Osteoblast (primary cell): Measurements from ENCODE around the gene DIS3L2. TPM values are rescaled to one million over a fixed set of nuclear protein-coding genes. Genes with fewer than 3 reads are reported as not detected.

ENCODE experiments used
- DNase-seq: peaks from one replicate; pipeline ENCODE4 v3.0.0; 2011; ENCODE audit warnings: low spot score, mixed read lengths; ENCODE audit not compliant: insufficient read length; ENCODE audit errors: missing footprints
- H2AFZ ChIP-seq: 2 replicates; pipeline ENCODE4 v1.6.0; 2011; ENCODE audit warnings: mild to moderate bottlenecking, low read length
- H3K27ac ChIP-seq: 2 replicates; pipeline ENCODE4 v1.5.1; 2011; ENCODE audit warnings: mild to moderate bottlenecking, low read depth, low read length, moderate library complexity
- H3K27me3 ChIP-seq: 2 replicates; pipeline ENCODE4 v1.6.0; 2012; ENCODE audit warnings: mild to moderate bottlenecking, control low read depth, inconsistent platforms, low read length, moderate library complexity; ENCODE audit not compliant: insufficient read depth
- H3K36me3 ChIP-seq: 2 replicates; pipeline ENCODE4 v1.5.1; 2011; ENCODE audit warnings: mild to moderate bottlenecking, low read length, control low read depth, moderate library complexity; ENCODE audit not compliant: insufficient read depth
- H3K4me1 ChIP-seq: 2 replicates; pipeline ENCODE4 v1.5.1; 2011; ENCODE audit warnings: mild to moderate bottlenecking, low read length, control low read depth, moderate library complexity; ENCODE audit not compliant: insufficient read depth
- H3K4me2 ChIP-seq: 2 replicates; pipeline ENCODE4 v1.6.0; 2011; ENCODE audit warnings: mild to moderate bottlenecking, low read length; ENCODE audit not compliant: insufficient read depth
- H3K4me3 ChIP-seq: fragments of 200-600 bp; sonication (generic); 3 replicates; pipeline ENCODE4 v1.5.1; 2012; ENCODE audit warnings: mild to moderate bottlenecking, low read length, inconsistent platforms; ENCODE audit not compliant: insufficient read depth
- H3K79me2 ChIP-seq: 2 replicates; pipeline ENCODE4 v1.6.0; 2012; ENCODE audit warnings: mild to moderate bottlenecking, low read length, control low read depth, inconsistent platforms; ENCODE audit not compliant: insufficient read depth
- H3K9me3 ChIP-seq: 2 replicates; pipeline ENCODE4 v1.5.1; 2011; ENCODE audit warnings: low read depth, low read length, control low read depth
- H4K20me1 ChIP-seq: 2 replicates; pipeline ENCODE4 v1.6.0; 2012; ENCODE audit warnings: mild to moderate bottlenecking, low read length, control low read depth; ENCODE audit not compliant: insufficient read depth
- CTCF ChIP-seq: IDR thresholded peaks from 2 replicates; pipeline ENCODE4 v1.5.1; 2011; ENCODE audit warnings: mild to moderate bottlenecking, low read depth, low read length, moderate library complexity; ENCODE audit errors: extremely low read depth
- total RNA-seq: library from RNA; depleted of rRNA; stranded (reverse); fragments of >200 nt; gene quantifications from 2 replicates; pipeline ENCODE4 v1.2.3, GENCODE V29; 2012

Gene DIS3L2
- total RNA-seq, 1 donor = 28.2 TPM

GRCh38 chr2:232210306-232210705, 248.8 kb downstream of the DIS3L2 start:
- Histone ChIP-seq H3K79me2 (no peaks in the 10 kb centered on the region), H3K36me3 (no peaks in the 10 kb centered on the region), H3K4me3 (no peak overlapping the region), H3K9me3 (no peaks in the 10 kb centered on the region), H3K27me3 (no peaks in the 10 kb centered on the region), H4K20me1 (peaks cover 11% of the 10 kb centered on the region), H2AFZ (no peak overlapping the region), H3K4me2 (no peak overlapping the region), H3K27ac (no peak overlapping the region), H3K4me1 (no peaks in the 10 kb centered on the region)
- TF ChIP-seq CTCF = no peak
- DNase-seq = no peak

- H3K79me2 ChIP-seq = no peaks in the 10 kb centered on the region
- TF ChIP-seq CTCF = no peak
- no peak for DNase-seq
- H3K27me3 ChIP-seq = no peaks in the 10 kb centered on the region
- no peaks in the 10 kb centered on the region for H3K9me3 ChIP-seq
- H4K20me1 ChIP-seq = peaks cover 11% of the 10 kb centered on the region
- no peak overlapping the region for H3K4me2 ChIP-seq
- H3K4me3 ChIP-seq = no peak overlapping the region
- H2AFZ ChIP-seq = no peak overlapping the region
- H3K4me1 ChIP-seq = no peaks in the 10 kb centered on the region
- H3K27ac ChIP-seq = no peak overlapping the region
- no peaks in the 10 kb centered on the region for H3K36me3 ChIP-seq
These were observed 250.5 kb downstream of the DIS3L2 start for GRCh38 chr2:232211743-232212686.

- Histone ChIP-seq H3K9me3 (no peaks in the 10 kb centered on the region), H2AFZ (no peak overlapping the region), H3K27ac (no peak overlapping the region), H3K4me1 (no peaks in the 10 kb centered on the region), H3K79me2 (no peaks in the 10 kb centered on the region), H3K4me3 (no peak overlapping the region), H4K20me1 (peaks cover 16% of the 10 kb centered on the region), H3K36me3 (no peaks in the 10 kb centered on the region), H3K4me2 (no peak overlapping the region), H3K27me3 (no peaks in the 10 kb centered on the region)
- no peak for DNase-seq
- no peak for TF ChIP-seq CTCF
These were observed 251.7 kb downstream of the DIS3L2 start for GRCh38 chr2:232213176-232213575.

- no peak overlapping the region for H3K4me2 ChIP-seq
- TF ChIP-seq CTCF = no peak
- no peaks in the 10 kb centered on the region for H3K79me2 ChIP-seq
- H3K9me3 ChIP-seq = no peaks in the 10 kb centered on the region
- peaks cover 16% of the 10 kb centered on the region for H4K20me1 ChIP-seq
- H3K27ac ChIP-seq = no peak overlapping the region
- DNase-seq = no peak
- no peak overlapping the region for H2AFZ ChIP-seq
- H3K36me3 ChIP-seq = no peaks in the 10 kb centered on the region
- no peaks in the 10 kb centered on the region for H3K4me1 ChIP-seq
- no peak overlapping the region for H3K4me3 ChIP-seq
- no peaks in the 10 kb centered on the region for H3K27me3 ChIP-seq
These were observed 252.5 kb downstream of the DIS3L2 start for GRCh38 chr2:232214053-232214452.
